Retinal pigment epithelial cell (primary cell): Measurements from ENCODE around the gene MPZL3.

Experiments
- DNase-seq: peaks from one replicate; pipeline ENCODE4 v3.0.0-alpha.2; 2010; ENCODE audit warnings: low read depth
- H3K4me3 ChIP-seq: 2 replicates; pipeline ENCODE4 v1.5.1; 2011; ENCODE audit warnings: mild to moderate bottlenecking, low read length, control low read depth, moderate library complexity
- TF ChIP-seq, protein P1 (sequence below): conservative IDR thresholded peaks from 2 replicates; pipeline ENCODE4 v1.5.1; 2011; ENCODE audit warnings: low read depth, low read length, control low read depth, inconsistent platforms

Gene MPZL3

DNA sequence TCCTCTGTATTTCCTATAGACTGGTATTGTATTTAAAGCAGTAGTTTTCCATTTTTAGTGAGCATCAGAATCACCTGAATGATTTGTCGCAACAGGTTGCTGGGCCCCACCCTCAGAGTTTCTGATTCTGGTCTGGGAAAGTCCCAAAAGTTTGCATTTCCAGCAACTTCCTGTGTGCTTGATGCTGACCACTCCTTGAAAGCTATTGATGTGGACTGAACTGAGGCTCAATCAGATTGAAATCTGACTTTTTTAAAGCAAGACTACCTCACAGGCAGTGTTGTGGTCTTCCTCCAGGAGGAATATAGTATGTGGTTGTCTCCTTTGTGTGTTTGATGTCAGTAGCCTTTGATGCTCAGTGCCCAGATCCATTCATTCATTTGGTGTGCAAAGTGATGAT is 29.1 kb upstream of the MPZL3 start:
- no peak overlapping the region for H3K4me3 ChIP-seq
- TF ChIP-seq, protein P1, sequence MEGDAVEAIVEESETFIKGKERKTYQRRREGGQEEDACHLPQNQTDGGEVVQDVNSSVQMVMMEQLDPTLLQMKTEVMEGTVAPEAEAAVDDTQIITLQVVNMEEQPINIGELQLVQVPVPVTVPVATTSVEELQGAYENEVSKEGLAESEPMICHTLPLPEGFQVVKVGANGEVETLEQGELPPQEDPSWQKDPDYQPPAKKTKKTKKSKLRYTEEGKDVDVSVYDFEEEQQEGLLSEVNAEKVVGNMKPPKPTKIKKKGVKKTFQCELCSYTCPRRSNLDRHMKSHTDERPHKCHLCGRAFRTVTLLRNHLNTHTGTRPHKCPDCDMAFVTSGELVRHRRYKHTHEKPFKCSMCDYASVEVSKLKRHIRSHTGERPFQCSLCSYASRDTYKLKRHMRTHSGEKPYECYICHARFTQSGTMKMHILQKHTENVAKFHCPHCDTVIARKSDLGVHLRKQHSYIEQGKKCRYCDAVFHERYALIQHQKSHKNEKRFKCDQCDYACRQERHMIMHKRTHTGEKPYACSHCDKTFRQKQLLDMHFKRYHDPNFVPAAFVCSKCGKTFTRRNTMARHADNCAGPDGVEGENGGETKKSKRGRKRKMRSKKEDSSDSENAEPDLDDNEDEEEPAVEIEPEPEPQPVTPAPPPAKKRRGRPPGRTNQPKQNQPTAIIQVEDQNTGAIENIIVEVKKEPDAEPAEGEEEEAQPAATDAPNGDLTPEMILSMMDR = no peak
- no peak for DNase-seq

DNA sequence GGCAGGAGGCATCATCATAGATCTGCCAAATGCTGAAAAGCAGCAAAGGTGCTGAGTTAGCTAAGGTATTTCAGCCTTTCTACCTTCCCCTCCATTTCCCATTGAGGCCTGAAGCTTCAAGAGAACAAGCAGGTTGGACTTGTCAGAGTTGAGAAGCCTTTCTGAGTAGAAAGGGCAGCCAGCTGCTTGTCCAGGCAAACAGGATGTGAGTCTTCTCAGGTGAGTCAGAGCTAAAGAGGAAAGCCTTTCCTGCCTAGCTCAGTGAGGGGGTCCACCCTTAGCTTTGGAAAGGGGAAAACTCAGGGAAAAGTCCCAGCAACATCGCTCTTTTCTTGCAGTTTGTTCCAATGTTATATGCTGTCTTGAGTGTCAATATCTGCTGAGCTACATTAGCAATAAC is 25.1 kb upstream of the MPZL3 start:
- H3K4me3 ChIP-seq = no peak overlapping the region
- no peak for DNase-seq
- TF ChIP-seq, protein P1 = no peak

DNA sequence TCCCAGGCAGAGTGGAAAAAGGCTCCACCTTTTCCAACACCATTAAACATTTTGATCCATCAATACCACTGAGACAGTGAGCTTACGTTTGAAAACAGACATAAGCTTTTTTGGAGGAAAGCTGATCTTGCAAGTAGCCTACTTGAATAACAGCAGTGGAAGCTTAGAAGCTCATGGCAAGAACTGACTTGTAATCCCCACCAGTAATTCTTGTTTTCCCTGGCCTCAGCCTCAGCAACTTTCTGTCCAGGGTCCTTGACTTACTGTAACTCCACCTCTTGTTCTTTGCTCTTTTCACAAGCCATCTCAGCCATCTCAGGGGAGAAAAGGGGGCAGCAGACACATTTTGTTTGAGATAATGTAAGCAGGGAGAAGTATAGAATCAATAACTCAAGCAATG is 24.3 kb upstream of the MPZL3 start:
- TF ChIP-seq, protein P1 = no peak
- H3K4me3 ChIP-seq = no peak overlapping the region
- DNase-seq = no peak

DNA sequence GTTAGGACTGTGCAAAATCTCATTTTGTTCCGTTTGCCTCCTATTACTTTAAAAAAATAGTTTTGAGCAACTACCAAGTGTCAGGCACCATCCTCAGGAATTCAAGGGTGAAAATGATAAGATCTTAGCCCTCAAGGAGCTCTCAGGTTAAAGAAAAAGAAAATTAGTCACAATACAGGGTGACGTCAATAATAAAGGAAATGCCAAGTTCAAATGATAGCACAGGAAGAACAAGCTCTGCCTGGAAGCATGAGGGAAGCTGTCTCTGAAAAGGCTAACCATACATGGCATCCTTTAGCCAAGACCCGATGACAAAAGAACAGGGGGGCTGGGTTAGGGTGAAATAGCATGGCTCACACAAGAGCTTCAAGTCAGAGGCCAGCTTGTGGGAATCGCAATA is 23.0 kb upstream of the MPZL3 start:
- no peak overlapping the region for H3K4me3 ChIP-seq
- no peak for DNase-seq
- TF ChIP-seq, protein P1 = no peak

DNA sequence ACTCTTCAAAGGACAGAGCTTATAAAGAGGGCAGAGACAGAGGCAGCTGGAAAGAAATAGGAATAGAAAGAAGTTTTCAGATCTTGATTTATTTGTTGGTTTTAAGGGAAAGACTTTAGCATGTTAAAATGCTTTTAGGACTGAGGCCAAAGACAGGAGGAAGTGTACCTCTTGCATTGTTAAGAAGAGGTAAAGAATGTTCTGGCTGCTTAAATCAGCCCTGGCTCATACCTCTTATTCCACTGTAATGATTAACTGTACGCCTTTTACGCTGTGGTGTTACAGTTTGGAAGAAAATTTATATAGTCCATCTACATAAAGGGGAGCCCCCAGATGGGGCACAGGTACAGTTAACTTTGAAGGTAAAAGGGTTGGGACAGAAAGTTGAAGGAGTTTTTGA is 22.0 kb upstream of the MPZL3 start:
- no peak for DNase-seq
- TF ChIP-seq, protein P1 = no peak
- no peak overlapping the region for H3K4me3 ChIP-seq

DNA sequence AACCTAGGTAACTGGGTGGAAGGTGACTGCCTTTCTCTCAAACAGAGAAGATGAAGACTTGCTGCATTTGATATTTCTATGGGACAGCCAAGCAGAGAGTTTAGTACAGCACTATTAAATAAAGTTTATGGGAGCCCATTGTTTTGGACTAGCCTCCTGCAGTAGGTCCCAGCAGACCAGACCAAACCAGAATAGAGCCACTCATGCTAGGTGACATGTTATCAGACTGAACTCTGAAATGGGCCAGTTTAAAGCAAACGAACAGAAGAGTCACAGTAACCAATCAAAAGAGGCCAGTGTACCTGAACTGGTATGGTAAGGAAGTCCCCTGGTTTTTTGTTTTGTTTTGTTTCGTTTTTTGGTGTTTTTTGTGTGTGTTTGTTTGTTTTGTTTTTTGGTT is 19.8 kb upstream of the MPZL3 start:
- no peak overlapping the region for H3K4me3 ChIP-seq
- no peak for DNase-seq
- TF ChIP-seq, protein P1 = no peak

DNA sequence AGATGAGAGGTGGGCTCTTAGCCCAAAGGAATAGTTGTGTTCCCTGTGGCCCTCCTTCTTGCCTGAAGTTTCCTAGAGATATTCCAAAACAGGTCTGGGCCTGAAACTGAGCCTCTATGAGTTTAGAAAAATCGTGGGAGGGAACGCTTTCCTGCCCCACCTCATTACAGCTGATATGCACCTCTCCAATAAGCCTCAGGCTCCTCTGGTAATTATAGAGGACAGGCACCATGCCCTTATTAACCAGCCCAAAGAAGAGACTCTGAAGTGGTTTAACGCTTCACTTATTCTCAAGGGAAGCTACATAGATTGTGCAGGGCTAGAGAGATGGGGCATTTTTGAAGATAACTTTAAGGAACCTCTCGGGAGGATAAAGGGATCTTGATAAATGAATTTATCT is 15.3 kb upstream of the MPZL3 start:
- TF ChIP-seq, protein P1 = no peak
- no peak overlapping the region for H3K4me3 ChIP-seq

More for the DNA sequence above, 15.3 kb upstream of the MPZL3 start:
- DNase-seq = no peak
